HEK293 (cell line): ENCODE results near the gene CCDC149.

ENCODE experiments used
- CTCF ChIA-PET: fragments of 350-600 bp; formaldehyde crosslinking; extraction: SDS; loops from one replicate; lab custom pipeline; 2021; ENCODE audit warnings: antibody characterized with exemption; lab: Yijun Ruan, JAX
- POLR2A ChIA-PET: fragments of 300-600 bp; formaldehyde crosslinking; extraction: SDS; loops from one replicate; lab custom pipeline; 2020; ENCODE audit warnings: antibody characterized with exemption, inconsistent platforms; lab: Yijun Ruan, JAX
- H3K27ac ChIP-seq: fragments of 200-500 bp; sonication (Bioruptor generic); 2 replicates; pipeline ENCODE4 v1.5.1; 2014; ENCODE audit warnings: low read depth, low read length, control low read depth, inconsistent platforms; ENCODE audit errors: extremely low read depth
- H3K36me3 ChIP-seq, 2 experiments: fragments of 200-500 bp in 1 of 2; sonication (Bioruptor generic) in 1 of 2; 1 replicate in 1 of 2; 2 replicates in 1 of 2; pipeline ENCODE4 v1.5.1; 2014 to 2017; ENCODE audit warnings: inconsistent platforms in 2 of 2, low read length in 2 of 2; ENCODE audit not compliant: control insufficient read depth in 2 of 2, insufficient read depth in 1 of 2
- H3K4me1 ChIP-seq: fragments of 200-500 bp; sonication (Bioruptor generic); 2 replicates; pipeline ENCODE4 v1.5.1; 2014; ENCODE audit warnings: mild to moderate bottlenecking, low read length, inconsistent platforms; ENCODE audit not compliant: control insufficient read depth, insufficient read depth
- H3K4me3 ChIP-seq: 2 replicates; pipeline ENCODE4 v1.5.1; 2011; ENCODE audit warnings: low read depth, mild to moderate bottlenecking, control low read depth, low read length, moderate library complexity
- H3K9me3 ChIP-seq: fragments of 200-500 bp; sonication (Bioruptor generic); 2 replicates; pipeline ENCODE4 v1.5.1; 2014; ENCODE audit warnings: low read depth, low read length, inconsistent platforms; ENCODE audit not compliant: control insufficient read depth, insufficient read depth
- HOXD13 ChIP-seq: sonication (generic); formaldehyde crosslinking; IDR thresholded peaks from 2 replicates; pipeline ENCODE4 v1.8.0; 2022; ENCODE audit warnings: missing genetic modification reagents, borderline replicate concordance
- MEIS1 ChIP-seq: sonication (generic); formaldehyde crosslinking; IDR thresholded peaks from 2 replicates; pipeline ENCODE4 v1.8.1; 2022; ENCODE audit warnings: missing genetic modification reagents, mild to moderate bottlenecking, borderline replicate concordance
- SP2 ChIP-seq: fragments of 450-650 bp; formaldehyde crosslinking; IDR thresholded peaks from 2 replicates; pipeline ENCODE4 v1.5.1; 2016; ENCODE audit warnings: missing biosample characterization, missing genetic modification characterization
- ZBTB21 ChIP-seq: fragments of 450-650 bp; formaldehyde crosslinking; IDR thresholded peaks from 2 replicates; pipeline ENCODE4 v1.5.1; 2017; ENCODE audit warnings: missing biosample characterization, missing genetic modification characterization
- ZFHX2 ChIP-seq: fragments of 450-650 bp; formaldehyde crosslinking; conservative IDR thresholded peaks from 2 replicates; pipeline ENCODE4 v1.5.1; 2016; ENCODE audit warnings: missing biosample characterization, missing genetic modification characterization
- ZNF16 ChIP-seq: fragments of 450-650 bp; formaldehyde crosslinking; IDR thresholded peaks from 2 replicates; pipeline ENCODE4 v1.5.1; 2016; ENCODE audit warnings: low read depth, missing biosample characterization, missing genetic modification characterization
- ZNF2 ChIP-seq: fragments of 450-650 bp; formaldehyde crosslinking; IDR thresholded peaks from 2 replicates; pipeline ENCODE4 v1.5.1; 2016; ENCODE audit warnings: missing biosample characterization, missing genetic modification characterization
- ZNF544 ChIP-seq: fragments of 450-650 bp; formaldehyde crosslinking; IDR thresholded peaks from 2 replicates; pipeline ENCODE4 v1.5.0; 2017; ENCODE audit warnings: missing biosample characterization, missing genetic modification characterization
- ZNF571 ChIP-seq: fragments of 450-650 bp; formaldehyde crosslinking; IDR thresholded peaks from 2 replicates; pipeline ENCODE4 v1.5.0; 2017; ENCODE audit warnings: missing biosample characterization, missing genetic modification characterization
- ZSCAN16 ChIP-seq: fragments of 450-650 bp; formaldehyde crosslinking; IDR thresholded peaks from 2 replicates; pipeline ENCODE4 v1.5.1; 2016; ENCODE audit warnings: missing biosample characterization, missing genetic modification characterization
- ZSCAN4 ChIP-seq: fragments of 450-650 bp; formaldehyde crosslinking; IDR thresholded peaks from 2 replicates; pipeline ENCODE4 v1.5.1; 2017; ENCODE audit warnings: missing biosample characterization, missing genetic modification characterization
- TF ChIP-seq, protein P1 (sequence below): fragments of 450-650 bp; formaldehyde crosslinking; conservative IDR thresholded peaks from 2 replicates; pipeline ENCODE4 v1.5.1; 2016; ENCODE audit warnings: low read depth, missing biosample characterization, missing genetic modification characterization
- TF ChIP-seq, protein P2 (sequence below): fragments of 450-650 bp; formaldehyde crosslinking; IDR thresholded peaks from 2 replicates; pipeline ENCODE4 v1.5.1; 2016; ENCODE audit warnings: missing biosample characterization, missing genetic modification characterization
- TF ChIP-seq, protein P3 (sequence below): fragments of 450-650 bp; formaldehyde crosslinking; conservative IDR thresholded peaks from 2 replicates; pipeline ENCODE4 v1.5.1; 2016; ENCODE audit warnings: low read depth, missing biosample characterization, missing genetic modification characterization
- TF ChIP-seq, protein P4 (sequence below): fragments of 450-650 bp; formaldehyde crosslinking; IDR thresholded peaks from 2 replicates; pipeline ENCODE4 v1.5.1; 2016; ENCODE audit warnings: missing biosample characterization, missing genetic modification characterization
- TF ChIP-seq, protein P5 (sequence below): fragments of 450-650 bp; formaldehyde crosslinking; IDR thresholded peaks from 2 replicates; pipeline ENCODE4 v1.5.1; 2016; ENCODE audit warnings: missing biosample characterization, missing genetic modification characterization
- TF ChIP-seq, protein P6 (sequence below): fragments of 450-650 bp; formaldehyde crosslinking; IDR thresholded peaks from 2 replicates; pipeline ENCODE4 v1.5.1; 2016; ENCODE audit warnings: missing biosample characterization, missing genetic modification characterization

CCDC149 gene

GRCh38 chr4:24816797-24817196 is 96.0 kb downstream of the CCDC149 start (continued):
- TF ChIP-seq, protein P1, sequence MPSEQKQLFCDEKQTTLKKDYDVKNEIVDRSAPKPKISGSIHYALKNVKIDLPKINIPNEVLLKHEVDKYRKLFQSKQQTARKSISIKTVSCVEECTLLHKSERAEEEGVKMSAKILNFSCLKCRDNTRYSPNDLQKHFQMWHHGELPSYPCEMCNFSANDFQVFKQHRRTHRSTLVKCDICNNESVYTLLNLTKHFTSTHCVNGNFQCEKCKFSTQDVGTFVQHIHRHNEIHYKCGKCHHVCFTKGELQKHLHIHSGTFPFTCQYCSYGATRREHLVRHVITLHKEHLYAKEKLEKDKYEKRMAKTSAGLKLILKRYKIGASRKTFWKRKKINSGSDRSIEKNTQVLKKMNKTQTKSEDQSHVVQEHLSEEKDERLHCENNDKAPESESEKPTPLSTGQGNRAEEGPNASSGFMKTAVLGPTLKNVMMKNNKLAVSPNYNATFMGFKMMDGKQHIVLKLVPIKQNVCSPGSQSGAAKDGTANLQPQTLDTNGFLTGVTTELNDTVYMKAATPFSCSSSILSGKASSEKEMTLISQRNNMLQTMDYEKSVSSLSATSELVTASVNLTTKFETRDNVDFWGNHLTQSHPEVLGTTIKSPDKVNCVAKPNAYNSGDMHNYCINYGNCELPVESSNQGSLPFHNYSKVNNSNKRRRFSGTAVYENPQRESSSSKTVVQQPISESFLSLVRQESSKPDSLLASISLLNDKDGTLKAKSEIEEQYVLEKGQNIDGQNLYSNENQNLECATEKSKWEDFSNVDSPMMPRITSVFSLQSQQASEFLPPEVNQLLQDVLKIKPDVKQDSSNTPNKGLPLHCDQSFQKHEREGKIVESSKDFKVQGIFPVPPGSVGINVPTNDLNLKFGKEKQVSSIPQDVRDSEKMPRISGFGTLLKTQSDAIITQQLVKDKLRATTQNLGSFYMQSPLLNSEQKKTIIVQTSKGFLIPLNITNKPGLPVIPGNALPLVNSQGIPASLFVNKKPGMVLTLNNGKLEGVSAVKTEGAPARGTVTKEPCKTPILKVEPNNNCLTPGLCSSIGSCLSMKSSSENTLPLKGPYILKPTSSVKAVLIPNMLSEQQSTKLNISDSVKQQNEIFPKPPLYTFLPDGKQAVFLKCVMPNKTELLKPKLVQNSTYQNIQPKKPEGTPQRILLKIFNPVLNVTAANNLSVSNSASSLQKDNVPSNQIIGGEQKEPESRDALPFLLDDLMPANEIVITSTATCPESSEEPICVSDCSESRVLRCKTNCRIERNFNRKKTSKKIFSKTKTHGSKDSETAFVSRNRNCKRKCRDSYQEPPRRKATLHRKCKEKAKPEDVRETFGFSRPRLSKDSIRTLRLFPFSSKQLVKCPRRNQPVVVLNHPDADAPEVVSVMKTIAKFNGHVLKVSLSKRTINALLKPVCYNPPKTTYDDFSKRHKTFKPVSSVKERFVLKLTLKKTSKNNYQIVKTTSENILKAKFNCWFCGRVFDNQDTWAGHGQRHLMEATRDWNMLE (tag by site-specific recombination) = no peak
- TF ChIP-seq, all 188 proteins: peak for 0

DNA sequence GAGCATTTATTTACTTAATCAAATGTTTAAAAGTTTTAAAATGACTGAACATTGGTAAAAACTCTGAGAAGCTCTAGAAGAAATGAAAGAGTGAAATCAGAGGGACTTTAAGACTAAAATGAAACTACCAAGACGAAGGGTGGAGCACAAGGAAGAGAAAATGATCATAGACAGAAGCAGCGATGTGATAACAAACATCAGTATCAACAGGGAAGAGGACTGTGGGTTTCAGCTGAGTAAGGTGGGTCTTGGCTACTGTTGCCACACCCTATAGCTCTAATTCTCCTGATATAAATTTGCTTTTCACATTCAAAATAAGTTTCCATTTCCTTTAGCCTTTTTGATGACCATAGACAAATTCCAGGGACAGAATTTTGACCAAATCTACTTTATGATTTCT is 99.1 kb downstream of the CCDC149 start:
- Histone ChIP-seq H3K9me3 (no peaks in the 10 kb centered on the region), H3K36me3 (no peaks in the 10 kb centered on the region), H3K4me3 (no peak overlapping the region), H3K27ac (no peak overlapping the region), H3K4me1 (no peaks in the 10 kb centered on the region)
- ChIA-PET CTCF (no interaction called here), POLR2A (no interaction called here)
- TF ChIP-seq ZSCAN4 (tag by site-specific recombination) = no peak
- TF ChIP-seq, protein P2, sequence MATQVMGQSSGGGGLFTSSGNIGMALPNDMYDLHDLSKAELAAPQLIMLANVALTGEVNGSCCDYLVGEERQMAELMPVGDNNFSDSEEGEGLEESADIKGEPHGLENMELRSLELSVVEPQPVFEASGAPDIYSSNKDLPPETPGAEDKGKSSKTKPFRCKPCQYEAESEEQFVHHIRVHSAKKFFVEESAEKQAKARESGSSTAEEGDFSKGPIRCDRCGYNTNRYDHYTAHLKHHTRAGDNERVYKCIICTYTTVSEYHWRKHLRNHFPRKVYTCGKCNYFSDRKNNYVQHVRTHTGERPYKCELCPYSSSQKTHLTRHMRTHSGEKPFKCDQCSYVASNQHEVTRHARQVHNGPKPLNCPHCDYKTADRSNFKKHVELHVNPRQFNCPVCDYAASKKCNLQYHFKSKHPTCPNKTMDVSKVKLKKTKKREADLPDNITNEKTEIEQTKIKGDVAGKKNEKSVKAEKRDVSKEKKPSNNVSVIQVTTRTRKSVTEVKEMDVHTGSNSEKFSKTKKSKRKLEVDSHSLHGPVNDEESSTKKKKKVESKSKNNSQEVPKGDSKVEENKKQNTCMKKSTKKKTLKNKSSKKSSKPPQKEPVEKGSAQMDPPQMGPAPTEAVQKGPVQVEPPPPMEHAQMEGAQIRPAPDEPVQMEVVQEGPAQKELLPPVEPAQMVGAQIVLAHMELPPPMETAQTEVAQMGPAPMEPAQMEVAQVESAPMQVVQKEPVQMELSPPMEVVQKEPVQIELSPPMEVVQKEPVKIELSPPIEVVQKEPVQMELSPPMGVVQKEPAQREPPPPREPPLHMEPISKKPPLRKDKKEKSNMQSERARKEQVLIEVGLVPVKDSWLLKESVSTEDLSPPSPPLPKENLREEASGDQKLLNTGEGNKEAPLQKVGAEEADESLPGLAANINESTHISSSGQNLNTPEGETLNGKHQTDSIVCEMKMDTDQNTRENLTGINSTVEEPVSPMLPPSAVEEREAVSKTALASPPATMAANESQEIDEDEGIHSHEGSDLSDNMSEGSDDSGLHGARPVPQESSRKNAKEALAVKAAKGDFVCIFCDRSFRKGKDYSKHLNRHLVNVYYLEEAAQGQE (tag by site-specific recombination) = no peak
- TF ChIP-seq SP2 (tag by site-specific recombination) = no peak
- no peak for TF ChIP-seq ZSCAN16 (tag by site-specific recombination)
- no peak for TF ChIP-seq ZNF2
- no peak for TF ChIP-seq ZFHX2
- TF ChIP-seq ZNF16 (tag by site-specific recombination) = no peak
- no peak for TF ChIP-seq ZNF571
- no peak for TF ChIP-seq HOXD13 (CRISPR knock-in tag)
- TF ChIP-seq MEIS1 = no peak
- TF ChIP-seq, protein P3, sequence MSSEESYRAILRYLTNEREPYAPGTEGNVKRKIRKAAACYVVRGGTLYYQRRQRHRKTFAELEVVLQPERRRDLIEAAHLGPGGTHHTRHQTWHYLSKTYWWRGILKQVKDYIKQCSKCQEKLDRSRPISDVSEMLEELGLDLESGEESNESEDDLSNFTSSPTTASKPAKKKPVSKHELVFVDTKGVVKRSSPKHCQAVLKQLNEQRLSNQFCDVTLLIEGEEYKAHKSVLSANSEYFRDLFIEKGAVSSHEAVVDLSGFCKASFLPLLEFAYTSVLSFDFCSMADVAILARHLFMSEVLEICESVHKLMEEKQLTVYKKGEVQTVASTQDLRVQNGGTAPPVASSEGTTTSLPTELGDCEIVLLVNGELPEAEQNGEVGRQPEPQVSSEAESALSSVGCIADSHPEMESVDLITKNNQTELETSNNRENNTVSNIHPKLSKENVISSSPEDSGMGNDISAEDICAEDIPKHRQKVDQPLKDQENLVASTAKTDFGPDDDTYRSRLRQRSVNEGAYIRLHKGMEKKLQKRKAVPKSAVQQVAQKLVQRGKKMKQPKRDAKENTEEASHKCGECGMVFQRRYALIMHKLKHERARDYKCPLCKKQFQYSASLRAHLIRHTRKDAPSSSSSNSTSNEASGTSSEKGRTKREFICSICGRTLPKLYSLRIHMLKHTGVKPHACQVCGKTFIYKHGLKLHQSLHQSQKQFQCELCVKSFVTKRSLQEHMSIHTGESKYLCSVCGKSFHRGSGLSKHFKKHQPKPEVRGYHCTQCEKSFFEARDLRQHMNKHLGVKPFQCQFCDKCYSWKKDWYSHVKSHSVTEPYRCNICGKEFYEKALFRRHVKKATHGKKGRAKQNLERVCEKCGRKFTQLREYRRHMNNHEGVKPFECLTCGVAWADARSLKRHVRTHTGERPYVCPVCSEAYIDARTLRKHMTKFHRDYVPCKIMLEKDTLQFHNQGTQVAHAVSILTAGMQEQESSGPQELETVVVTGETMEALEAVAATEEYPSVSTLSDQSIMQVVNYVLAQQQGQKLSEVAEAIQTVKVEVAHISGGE (tag by site-specific recombination) = no peak
- TF ChIP-seq, protein P4, sequence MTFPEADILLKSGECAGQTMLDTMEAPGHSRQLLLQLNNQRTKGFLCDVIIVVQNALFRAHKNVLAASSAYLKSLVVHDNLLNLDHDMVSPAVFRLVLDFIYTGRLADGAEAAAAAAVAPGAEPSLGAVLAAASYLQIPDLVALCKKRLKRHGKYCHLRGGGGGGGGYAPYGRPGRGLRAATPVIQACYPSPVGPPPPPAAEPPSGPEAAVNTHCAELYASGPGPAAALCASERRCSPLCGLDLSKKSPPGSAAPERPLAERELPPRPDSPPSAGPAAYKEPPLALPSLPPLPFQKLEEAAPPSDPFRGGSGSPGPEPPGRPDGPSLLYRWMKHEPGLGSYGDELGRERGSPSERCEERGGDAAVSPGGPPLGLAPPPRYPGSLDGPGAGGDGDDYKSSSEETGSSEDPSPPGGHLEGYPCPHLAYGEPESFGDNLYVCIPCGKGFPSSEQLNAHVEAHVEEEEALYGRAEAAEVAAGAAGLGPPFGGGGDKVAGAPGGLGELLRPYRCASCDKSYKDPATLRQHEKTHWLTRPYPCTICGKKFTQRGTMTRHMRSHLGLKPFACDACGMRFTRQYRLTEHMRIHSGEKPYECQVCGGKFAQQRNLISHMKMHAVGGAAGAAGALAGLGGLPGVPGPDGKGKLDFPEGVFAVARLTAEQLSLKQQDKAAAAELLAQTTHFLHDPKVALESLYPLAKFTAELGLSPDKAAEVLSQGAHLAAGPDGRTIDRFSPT = no peak
- TF ChIP-seq ZNF544 (tag by site-specific recombination) = no peak
- TF ChIP-seq, protein P5, sequence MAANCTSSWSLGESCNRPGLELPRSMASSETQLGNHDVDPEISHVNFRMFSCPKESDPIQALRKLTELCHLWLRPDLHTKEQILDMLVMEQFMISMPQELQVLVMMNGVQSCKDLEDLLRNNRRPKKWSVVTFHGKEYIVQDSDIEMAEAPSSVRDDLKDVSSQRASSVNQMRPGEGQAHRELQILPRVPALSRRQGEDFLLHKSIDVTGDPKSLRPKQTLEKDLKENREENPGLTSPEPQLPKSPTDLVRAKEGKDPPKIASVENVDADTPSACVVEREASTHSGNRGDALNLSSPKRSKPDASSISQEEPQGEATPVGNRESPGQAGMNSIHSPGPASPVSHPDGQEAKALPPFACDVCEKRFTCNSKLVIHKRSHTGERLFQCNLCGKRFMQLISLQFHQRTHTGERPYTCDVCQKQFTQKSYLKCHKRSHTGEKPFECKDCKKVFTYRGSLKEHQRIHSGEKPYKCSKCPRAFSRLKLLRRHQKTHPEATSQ = no peak
- TF ChIP-seq, protein P6, sequence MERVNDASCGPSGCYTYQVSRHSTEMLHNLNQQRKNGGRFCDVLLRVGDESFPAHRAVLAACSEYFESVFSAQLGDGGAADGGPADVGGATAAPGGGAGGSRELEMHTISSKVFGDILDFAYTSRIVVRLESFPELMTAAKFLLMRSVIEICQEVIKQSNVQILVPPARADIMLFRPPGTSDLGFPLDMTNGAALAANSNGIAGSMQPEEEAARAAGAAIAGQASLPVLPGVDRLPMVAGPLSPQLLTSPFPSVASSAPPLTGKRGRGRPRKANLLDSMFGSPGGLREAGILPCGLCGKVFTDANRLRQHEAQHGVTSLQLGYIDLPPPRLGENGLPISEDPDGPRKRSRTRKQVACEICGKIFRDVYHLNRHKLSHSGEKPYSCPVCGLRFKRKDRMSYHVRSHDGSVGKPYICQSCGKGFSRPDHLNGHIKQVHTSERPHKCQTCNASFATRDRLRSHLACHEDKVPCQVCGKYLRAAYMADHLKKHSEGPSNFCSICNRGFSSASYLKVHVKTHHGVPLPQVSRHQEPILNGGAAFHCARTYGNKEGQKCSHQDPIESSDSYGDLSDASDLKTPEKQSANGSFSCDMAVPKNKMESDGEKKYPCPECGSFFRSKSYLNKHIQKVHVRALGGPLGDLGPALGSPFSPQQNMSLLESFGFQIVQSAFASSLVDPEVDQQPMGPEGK = no peak
- no peak for TF ChIP-seq ZBTB21 (tag by site-specific recombination)
